ENCODE measurements around the gene POLD1.
"Not testable (repeated sequence)": the region's sequence is repeated elsewhere in the genome, so short reads cannot be mapped to it uniquely, and the experiment has no call there.

The POLD1 gene

DNA sequence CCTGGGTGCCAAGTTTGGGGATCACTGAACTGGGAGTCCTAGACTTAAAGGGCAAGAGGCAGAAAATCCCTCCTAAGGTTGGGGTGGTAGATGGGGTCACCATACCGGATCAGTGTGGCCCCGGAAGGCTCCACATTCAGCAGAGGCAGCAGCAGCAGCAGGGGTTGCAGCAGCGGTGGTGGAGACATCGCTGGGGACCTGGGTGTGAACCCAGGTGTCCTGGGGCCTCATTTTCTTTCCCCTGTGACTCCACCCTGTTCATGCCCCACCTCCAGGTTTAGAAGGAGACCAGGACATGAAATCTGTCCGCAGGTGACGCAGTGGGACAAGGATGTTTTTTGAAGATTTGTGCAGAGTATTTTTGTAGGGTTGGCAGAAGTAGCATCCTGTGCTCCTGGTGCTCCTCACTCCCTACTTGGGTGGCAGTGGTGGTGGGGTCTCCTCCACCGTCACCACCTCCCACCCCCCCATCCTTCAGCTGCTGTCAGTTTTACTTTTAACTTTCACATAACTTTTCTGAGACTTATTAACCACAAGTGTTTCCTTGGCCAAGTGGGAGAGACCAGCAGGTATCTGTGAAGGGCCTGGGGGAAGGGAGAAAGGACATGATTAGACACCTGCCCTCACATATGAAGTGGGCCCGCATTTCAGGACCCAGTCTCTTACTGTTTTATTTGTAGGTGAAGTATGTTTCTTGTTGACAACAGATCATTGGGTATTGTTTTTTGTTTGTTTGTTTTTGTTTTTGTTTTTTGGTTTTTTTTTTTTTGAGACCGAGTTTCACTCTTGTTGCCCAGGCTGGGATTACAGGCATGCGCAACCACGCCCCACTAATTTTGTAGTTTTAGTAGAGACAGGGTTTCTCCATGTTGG is 18.5 kb upstream of the POLD1 start, which contains the start of gene NAPSA:
Gene NAPSA (minus strand): TSS at position 206 of the 873 bp plus-strand sequence. CDS start 18 bp downstream, at position 188.
- DNase-seq = no peak

- DNase-seq = peak; percentile 77
Measured at GRCh38 chr19:50368649-50369570, 15.2 kb upstream of the POLD1 start.

- DNase-seq = no peak
Measured at GRCh38 chr19:50371914-50372475, 12.2 kb upstream of the POLD1 start.

DNA sequence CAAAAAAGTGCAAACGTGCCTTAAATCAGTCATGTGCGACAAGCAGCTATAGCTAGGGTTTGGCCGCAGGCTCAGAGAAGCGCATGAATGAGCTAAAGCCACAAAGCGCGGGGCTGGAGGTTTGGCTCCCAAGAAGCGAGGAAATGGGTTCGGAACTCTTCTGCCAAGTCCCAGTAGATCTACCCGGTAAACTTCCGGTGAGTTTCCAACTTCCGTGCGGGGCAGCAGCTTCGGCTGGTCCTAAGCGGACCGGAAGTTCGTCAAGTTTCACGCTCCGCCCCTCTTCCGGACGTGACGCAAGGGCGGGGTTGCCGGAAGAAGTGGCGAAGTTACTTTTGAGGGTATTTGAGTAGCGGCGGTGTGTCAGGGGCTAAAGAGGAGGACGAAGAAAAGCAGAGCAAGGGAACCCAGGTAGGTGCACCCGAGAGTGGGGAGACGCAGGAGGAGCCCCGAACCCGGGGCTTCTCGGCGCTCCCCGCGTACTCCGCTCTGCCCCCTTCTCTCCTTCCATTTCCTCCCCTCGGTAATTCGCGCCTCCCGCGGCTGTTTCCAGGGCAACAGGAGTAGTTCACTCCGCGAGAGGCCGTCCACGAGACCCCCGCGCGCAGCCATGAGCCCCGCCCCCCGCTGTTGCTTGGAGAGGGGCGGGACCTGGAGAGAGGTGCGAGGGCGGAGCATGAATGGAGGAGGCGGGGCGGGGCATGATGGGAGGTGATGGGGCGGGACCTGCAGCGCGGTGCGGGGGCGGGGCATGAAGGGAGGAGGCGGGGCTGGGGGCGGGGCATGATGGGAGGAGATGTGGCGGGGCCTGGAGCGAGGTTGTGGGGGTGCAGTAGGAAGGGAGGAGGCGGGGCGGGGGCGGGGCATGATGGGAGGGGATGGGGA is 7.7 kb upstream of the POLD1 start, which contains the start of gene NR1H2:
Gene NR1H2 (plus strand): TSS at position 292 of the 885 bp plus-strand sequence. CDS start 1,149 bp downstream, outside the sequence.
- peak; percentile 80 for DNase-seq

- no peak for DNase-seq
Measured at GRCh38 chr19:50377051-50377461, 7.1 kb upstream of the POLD1 start.

DNA sequence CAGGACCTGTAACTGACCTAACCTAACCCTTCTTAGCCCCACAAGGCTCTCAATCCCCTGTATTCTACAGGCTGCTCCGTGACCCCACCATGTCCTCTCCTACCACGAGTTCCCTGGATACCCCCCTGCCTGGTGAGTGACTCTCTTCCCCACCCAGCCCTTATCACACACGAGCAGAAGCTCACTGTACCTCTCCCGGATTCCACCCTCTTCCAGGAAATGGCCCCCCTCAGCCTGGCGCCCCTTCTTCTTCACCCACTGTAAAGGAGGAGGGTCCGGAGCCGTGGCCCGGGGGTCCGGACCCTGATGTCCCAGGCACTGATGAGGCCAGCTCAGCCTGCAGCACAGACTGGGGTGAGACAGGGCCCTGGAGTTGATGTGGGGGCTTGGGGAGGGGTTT is 6.6 kb upstream of the POLD1 start:
- DNase-seq = no peak

- no peak for DNase-seq
Measured at GRCh38 chr19:50378169-50378862, 5.8 kb upstream of the POLD1 start.

DNA sequence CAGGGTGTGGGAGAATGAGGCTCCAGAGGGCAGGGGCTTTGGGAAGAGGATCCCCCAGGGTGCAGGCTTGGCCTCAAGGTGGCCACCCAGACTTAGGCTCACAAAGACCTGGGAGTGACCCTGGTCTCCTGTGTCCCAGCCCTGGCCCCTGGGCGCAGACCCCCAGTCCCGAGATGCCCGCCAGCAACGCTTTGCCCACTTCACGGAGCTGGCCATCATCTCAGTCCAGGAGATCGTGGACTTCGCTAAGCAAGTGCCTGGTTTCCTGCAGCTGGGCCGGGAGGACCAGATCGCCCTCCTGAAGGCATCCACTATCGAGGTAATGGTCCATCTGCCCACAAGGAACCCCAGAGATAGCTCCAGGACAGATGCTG is 5.3 kb upstream of the POLD1 start:
- no peak for DNase-seq

GRCh38 chr19:50379602-50380001 is 4.5 kb upstream of the POLD1 start:
- no peak for DNase-seq

GRCh38 chr19:50380137-50380536 is 4.0 kb upstream of the POLD1 start:
- no peak for DNase-seq

- DNase-seq = no peak
Measured at GRCh38 chr19:50380751-50381151, 3.4 kb upstream of the POLD1 start.

DNA sequence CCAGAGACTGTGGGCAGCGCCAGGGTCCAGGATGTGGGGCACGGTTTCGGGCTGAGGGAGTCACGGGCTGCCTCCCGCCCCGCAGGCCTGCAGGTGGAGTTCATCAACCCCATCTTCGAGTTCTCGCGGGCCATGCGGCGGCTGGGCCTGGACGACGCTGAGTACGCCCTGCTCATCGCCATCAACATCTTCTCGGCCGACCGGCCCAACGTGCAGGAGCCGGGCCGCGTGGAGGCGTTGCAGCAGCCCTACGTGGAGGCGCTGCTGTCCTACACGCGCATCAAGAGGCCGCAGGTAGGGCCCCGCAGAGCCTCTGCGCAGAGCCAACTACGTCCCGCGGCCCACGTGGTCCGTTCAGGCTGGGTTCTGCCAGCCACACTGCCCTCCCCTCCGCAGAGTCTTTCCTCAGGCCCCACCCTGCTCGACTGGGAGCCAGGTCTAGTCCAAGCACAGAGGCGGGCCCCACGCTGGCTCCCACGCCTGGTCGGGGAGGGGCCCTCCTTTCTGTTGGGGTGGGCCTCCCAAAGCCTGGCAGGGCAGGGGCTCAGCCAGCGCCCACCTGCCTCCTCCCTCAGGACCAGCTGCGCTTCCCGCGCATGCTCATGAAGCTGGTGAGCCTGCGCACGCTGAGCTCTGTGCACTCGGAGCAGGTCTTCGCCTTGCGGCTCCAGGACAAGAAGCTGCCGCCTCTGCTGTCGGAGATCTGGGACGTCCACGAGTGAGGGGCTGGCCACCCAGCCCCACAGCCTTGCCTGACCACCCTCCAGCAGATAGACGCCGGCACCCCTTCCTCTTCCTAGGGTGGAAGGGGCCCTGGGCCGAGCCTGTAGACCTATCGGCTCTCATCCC is 2.0 kb upstream of the POLD1 start:
- no peak for DNase-seq

GRCh38 chr19:50383001-50383851 is 921 bp upstream of the POLD1 start:
- DNase-seq = no peak

GRCh38 chr19:50384685-50385535 is 763 bp downstream of the POLD1 start:
- DNase-seq = peak; percentile 4

DNA sequence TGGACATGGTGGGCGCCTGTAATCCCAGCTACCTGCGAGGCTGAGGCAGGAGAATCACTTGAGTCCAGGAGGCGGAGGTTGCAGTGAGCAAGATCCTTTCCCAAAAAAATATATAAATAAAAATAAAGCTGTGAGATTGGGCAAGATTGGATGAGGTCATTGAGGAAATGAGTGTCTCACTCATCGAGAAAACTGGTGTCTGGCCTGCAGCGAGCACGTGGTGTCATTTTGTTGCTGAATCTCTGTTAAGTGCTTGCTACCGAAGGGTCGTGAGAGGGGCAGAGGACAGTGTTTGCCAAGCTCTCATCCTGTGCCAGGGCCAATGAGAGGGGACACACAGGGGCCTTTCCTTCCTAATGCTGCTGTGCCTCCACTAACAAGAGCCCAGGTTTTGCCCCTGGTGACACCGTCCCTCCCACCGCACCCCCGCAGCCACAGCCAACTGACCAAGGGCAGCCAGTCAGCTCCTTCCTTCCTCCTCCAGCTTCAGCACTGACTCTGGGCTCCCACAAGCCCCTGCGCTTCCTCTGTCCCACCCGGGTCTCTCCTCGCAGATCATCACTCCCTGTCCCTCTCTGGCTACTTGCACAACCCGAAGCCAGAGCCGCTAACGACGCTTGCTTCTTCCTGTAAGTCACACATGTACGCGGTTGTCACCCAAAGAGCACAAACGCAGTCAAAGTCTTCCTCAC is 3.2 kb downstream of the POLD1 start:
- no peak for DNase-seq

- DNase-seq = no peak
Measured at GRCh38 chr19:50387868-50388245, 3.7 kb downstream of the POLD1 start.

GRCh38 chr19:50390295-50390694 is 6.1 kb downstream of the POLD1 start:
- not testable (repeated sequence) for DNase-seq

DNA sequence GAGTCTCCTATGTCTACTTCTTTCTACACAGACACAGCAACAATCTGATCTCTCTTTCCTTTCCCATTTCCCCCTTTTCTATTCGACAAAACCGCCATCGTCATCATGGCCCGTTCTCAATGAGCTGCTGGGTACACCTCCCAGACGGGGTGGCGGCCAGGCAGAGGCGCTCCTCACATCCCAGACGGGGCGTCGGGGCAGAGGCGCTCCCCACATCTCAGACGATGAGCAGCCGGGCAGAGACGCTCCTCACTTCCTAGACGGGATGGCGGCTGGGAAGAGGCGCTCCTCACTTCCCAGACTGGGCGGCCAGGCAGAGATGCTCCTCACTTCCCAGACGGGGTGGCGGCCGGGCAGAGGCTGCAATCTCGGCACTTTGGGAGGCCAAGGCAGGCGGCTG is 6.8 kb downstream of the POLD1 start:
- not testable (repeated sequence) for DNase-seq
